OCI-LY3 (cell line): ENCODE results near the gene SH3PXD2B.

Source experiments
- EZH2phosphoT487 ChIP-seq: fragments of 200-600 bp; shearing (Covaris generic); IDR thresholded peaks from 2 replicates; pipeline ENCODE4 v1.6.1; 2018; ENCODE audit warnings: antibody characterized with exemption, mixed run types, low read depth
- TF ChIP-seq, protein P1 (sequence below): fragments of 200-600, 300-600 bp; sonication (generic); IDR thresholded peaks from 2 replicates; pipeline ENCODE4 v1.5.1; 2014; ENCODE audit warnings: antibody characterized with exemption, low read length, low read depth

DNA sequence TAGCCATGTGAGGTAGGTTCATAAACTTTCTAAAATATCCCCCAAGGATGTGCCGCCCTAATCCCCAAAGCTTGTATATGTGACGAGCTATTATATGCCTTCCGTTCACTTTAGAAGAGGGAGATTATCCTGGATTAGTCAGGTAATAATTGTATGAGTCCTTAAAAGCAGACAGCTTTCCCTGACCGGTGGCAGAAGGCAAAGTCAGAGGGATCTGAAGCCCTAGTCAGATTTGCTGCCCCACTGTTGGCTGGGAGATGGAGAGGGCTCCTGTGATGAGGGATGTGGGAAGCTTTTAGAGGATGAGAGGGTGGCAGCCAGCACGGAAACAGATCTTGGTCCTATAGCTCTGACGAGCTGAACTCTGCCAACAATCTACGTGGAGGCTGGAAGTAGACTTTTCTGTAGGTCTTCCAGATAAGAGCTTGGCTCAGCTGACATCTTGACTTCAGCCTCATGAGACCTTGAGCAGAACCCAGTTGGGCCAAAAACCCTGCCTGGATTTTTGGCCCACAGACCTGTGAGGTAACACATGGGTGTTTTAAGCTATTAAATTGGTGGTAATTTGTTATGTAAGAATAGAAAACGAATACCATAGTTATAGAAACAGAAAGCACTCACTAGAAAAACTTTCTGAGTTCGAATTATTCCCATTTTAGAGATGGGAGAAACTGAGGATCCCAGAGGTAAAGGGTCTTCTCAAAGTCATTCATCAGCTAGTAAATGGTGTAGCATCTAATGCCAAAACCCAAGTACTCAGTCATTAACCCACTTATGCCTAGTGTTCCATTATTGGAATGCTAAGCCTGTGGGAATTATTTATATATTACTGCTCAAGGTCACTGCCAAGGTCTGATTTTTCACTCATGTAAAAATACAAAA is 48.9 kb downstream of the SH3PXD2B start:
- TF ChIP-seq, protein P1, sequence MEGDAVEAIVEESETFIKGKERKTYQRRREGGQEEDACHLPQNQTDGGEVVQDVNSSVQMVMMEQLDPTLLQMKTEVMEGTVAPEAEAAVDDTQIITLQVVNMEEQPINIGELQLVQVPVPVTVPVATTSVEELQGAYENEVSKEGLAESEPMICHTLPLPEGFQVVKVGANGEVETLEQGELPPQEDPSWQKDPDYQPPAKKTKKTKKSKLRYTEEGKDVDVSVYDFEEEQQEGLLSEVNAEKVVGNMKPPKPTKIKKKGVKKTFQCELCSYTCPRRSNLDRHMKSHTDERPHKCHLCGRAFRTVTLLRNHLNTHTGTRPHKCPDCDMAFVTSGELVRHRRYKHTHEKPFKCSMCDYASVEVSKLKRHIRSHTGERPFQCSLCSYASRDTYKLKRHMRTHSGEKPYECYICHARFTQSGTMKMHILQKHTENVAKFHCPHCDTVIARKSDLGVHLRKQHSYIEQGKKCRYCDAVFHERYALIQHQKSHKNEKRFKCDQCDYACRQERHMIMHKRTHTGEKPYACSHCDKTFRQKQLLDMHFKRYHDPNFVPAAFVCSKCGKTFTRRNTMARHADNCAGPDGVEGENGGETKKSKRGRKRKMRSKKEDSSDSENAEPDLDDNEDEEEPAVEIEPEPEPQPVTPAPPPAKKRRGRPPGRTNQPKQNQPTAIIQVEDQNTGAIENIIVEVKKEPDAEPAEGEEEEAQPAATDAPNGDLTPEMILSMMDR: no peak
- no peak for TF ChIP-seq EZH2phosphoT487
